HepG2 (cell line): ENCODE measurements around the gene TOB1. TPM values are rescaled to one million over a fixed set of nuclear protein-coding genes. Genes with fewer than 3 reads are reported as not detected.

Experiments used
- ATAC-seq: fragments of 200-7000 bp; cut with Tn5 transposase; 3 replicates; pipeline ENCODE4 v1.9.1; 2020; ENCODE audit warnings: mild to moderate bottlenecking, moderate library complexity
- BruUV-seq: library from RNA; stranded (reverse); fragments of 400-500 nt; replicated peaks from 2 replicates; lab custom pipeline; 2021; lab: Mats Ljungman, UMichigan
- CTCF ChIA-PET: fragments of 300-600 bp; formaldehyde crosslinking; extraction: SDS; loops from one replicate; lab custom pipeline; 2021; ENCODE audit warnings: low total read pairs, inconsistent platforms, low intra/inter-chr PET ratio; lab: Yijun Ruan, JAX
- POLR2A ChIA-PET: fragments of 350-600 bp; sonication (Branson Sonifier 250); formaldehyde crosslinking; loops from one replicate; lab custom pipeline; 2020; ENCODE audit warnings: antibody characterized with exemption, inconsistent platforms; lab: Yijun Ruan, JAX
- DNase-seq: peaks from one replicate; pipeline ENCODE4 v3.0.0-alpha.2; 2015; ENCODE audit warnings: low spot score
- FAIRE-seq: peaks from 3 replicates; lab custom pipeline; 2011; peaks lifted over from hg19 to GRCh38; lab: Jason Lieb, UNC
- H2AFZ ChIP-seq: one replicate; pipeline ENCODE4 v1.6.1; 2011; ENCODE audit warnings: low read length, inconsistent platforms
- H3K27ac ChIP-seq: fragments of 300-600 bp; 3 replicates; pipeline ENCODE4 v1.8.0; 2011; ENCODE audit warnings: mixed run types, mild to moderate bottlenecking, mixed read lengths, low read length, inconsistent platforms; ENCODE audit not compliant: insufficient read depth; ENCODE audit errors: extremely low read length
- H3K27me3 ChIP-seq, 2 experiments: fragments of 200-600 bp in 1 of 2; 2 replicates in 1 of 2; 3 replicates in 1 of 2; pipeline versions ENCODE4 v1.6.0 to v1.8.0; 2011; ENCODE audit warnings: low read length in 2 of 2, mild to moderate bottlenecking in 2 of 2, moderate library complexity in 2 of 2, inconsistent platforms in 1 of 2; ENCODE audit not compliant: insufficient read depth in 2 of 2, control insufficient read depth in 1 of 2
- H3K36me3 ChIP-seq, 2 experiments: fragments of 200-600 bp in 1 of 2; replicated peaks in 1 of 2; 2 replicates in 1 of 2; 3 replicates in 1 of 2; pipeline versions ENCODE4 v1.5.1 to v1.8.0; 2011; ENCODE audit warnings: low read length in 2 of 2, inconsistent platforms in 1 of 2; ENCODE audit not compliant: insufficient read depth in 2 of 2, control insufficient read depth in 1 of 2
- H3K4me1 ChIP-seq: 2 replicates; pipeline ENCODE4 v1.5.1; 2012; ENCODE audit warnings: low read length, inconsistent platforms; ENCODE audit not compliant: insufficient read depth
- H3K4me2 ChIP-seq: 2 replicates; pipeline ENCODE4 v1.6.0; 2011; ENCODE audit warnings: low read depth, low read length, inconsistent platforms
- H3K4me3 ChIP-seq, 3 experiments: fragments of 200-600 bp in 1 of 3; sonication (generic), shearing (Covaris generic) in 1 of 3; replicated peaks in 1 of 3; 2 replicates each; pipeline ENCODE4 v1.5.1; 2011 to 2016; ENCODE audit warnings: low read length in 3 of 3, inconsistent platforms in 2 of 3, low read depth in 2 of 3, mild to moderate bottlenecking in 2 of 3, control low read depth in 1 of 3, mixed read lengths in 1 of 3; ENCODE audit not compliant: insufficient read depth in 1 of 3
- H3K79me2 ChIP-seq: one replicate; pipeline ENCODE4 v1.6.1; 2011; ENCODE audit warnings: low read length, inconsistent platforms; ENCODE audit not compliant: insufficient read depth
- H3K9ac ChIP-seq: 2 replicates; pipeline ENCODE4 v1.6.0; 2011; ENCODE audit warnings: mild to moderate bottlenecking, low read depth, low read length, inconsistent platforms; ENCODE audit not compliant: insufficient read depth
- H3K9me3 ChIP-seq: 2 replicates; pipeline ENCODE4 v1.5.1; 2012; ENCODE audit warnings: mild to moderate bottlenecking, low read length
- H4K20me1 ChIP-seq: 2 replicates; pipeline ENCODE4 v1.6.0; 2011; ENCODE audit warnings: inconsistent platforms, mild to moderate bottlenecking, low read length, moderate library complexity; ENCODE audit not compliant: insufficient read depth
- DDIT3 ChIP-seq: sonication (generic); formaldehyde crosslinking; IDR thresholded peaks from 2 replicates; pipeline ENCODE4 v1.4.0; 2020; ENCODE audit warnings: mild to moderate bottlenecking, missing genetic modification reagents
- FOXK2 ChIP-seq: fragments of 450-650 bp; IDR thresholded peaks from 2 replicates; pipeline ENCODE4 v1.6.1; 2016
- HES4 ChIP-seq: sonication (generic); formaldehyde crosslinking; IDR thresholded peaks from 2 replicates; pipeline ENCODE4 v1.9.0; 2021; ENCODE audit warnings: mild to moderate bottlenecking, missing genetic modification reagents, borderline replicate concordance
- KDM5B ChIP-seq: sonication (generic); formaldehyde crosslinking; IDR thresholded peaks from 2 replicates; pipeline ENCODE4 v1.4.0; 2020; ENCODE audit warnings: missing genetic modification reagents, mild to moderate bottlenecking, borderline replicate concordance
- KLF12 ChIP-seq: sonication (generic); formaldehyde crosslinking; IDR thresholded peaks from 2 replicates; pipeline ENCODE4 v1.4.0; 2020; ENCODE audit warnings: missing genetic modification reagents, borderline replicate concordance
- MEIS1 ChIP-seq: sonication (generic); formaldehyde crosslinking; IDR thresholded peaks from 2 replicates; pipeline ENCODE4 v1.9.0; 2021; ENCODE audit warnings: mild to moderate bottlenecking, missing genetic modification reagents, moderate library complexity, borderline replicate concordance
- PBX3 ChIP-seq: sonication (generic); formaldehyde crosslinking; IDR thresholded peaks from 2 replicates; pipeline ENCODE4 v1.8.1; 2023; ENCODE audit warnings: missing genetic modification reagents, inconsistent platforms, borderline replicate concordance
- RBM39 ChIP-seq: fragments of 200-400 bp; formaldehyde crosslinking; IDR thresholded peaks from one replicate; pipeline ENCODE4 v1.6.1; 2018; ENCODE audit warnings: antibody characterized with exemption, mild to moderate bottlenecking, low read depth, low read length; ENCODE audit not compliant: poor library complexity, severe bottlenecking
- ZNF207 ChIP-seq: fragments of 450-650 bp; IDR thresholded peaks from 2 replicates; pipeline ENCODE4 v1.6.1; 2016; ENCODE audit warnings: antibody characterized with exemption, borderline replicate concordance
- ZNF543 ChIP-seq: sonication (generic); formaldehyde crosslinking; IDR thresholded peaks from 2 replicates; pipeline ENCODE4 v1.4.0; 2020; ENCODE audit warnings: mild to moderate bottlenecking, missing genetic modification reagents
- ZNF770 ChIP-seq: sonication (generic); formaldehyde crosslinking; IDR thresholded peaks from 2 replicates; pipeline ENCODE4 v1.5.0; 2020; ENCODE audit warnings: mild to moderate bottlenecking, missing genetic modification reagents
- ZNF850 ChIP-seq: sonication (generic); formaldehyde crosslinking; conservative IDR thresholded peaks from 2 replicates; pipeline ENCODE4 v1.9.0; 2021; ENCODE audit warnings: mild to moderate bottlenecking, missing genetic modification reagents
- WGBS: methylation state at CpG from one replicate; pipeline ENCODE4 v1.1.6; 2017; ENCODE audit warnings: low lambda C conversion rate; 5-methylcytosine and 5-hydroxymethylcytosine counted together
- in situ Hi-C: cut with HindIII; loops from 2 replicates; pipeline ENCODE4 v1.10.0; 2017; ENCODE audit warnings: low pct_unique_long_range_greater_than_20kb; ENCODE audit not compliant: extremely low pct_ligation_motif_present
- intact Hi-C: fragments of 100-400 bp; cut with micrococcal nuclease; formaldehyde crosslinking; loops from one replicate; pipeline ENCODE4 v1.10.0; 2022; ENCODE audit not compliant: unreplicated experiment
- polyA plus RNA-seq, 8 experiments: library from polyadenylated mRNA; depleted of rRNA in 3 of 8; stranded (reverse) in 7 of 8; unstranded in 1 of 8; fragments of >200 nt; fragmentation: Illumina TruSeq in 4 of 8; extraction: Trizol in 4 of 8; gene quantifications; 2 replicates each; pipeline versions ENCODE4 v1.2.1 to v1.2.3, GENCODE V29; 2011 to 2016; ENCODE audit warnings: low read depth in 4 of 8, missing spikeins in 1 of 8, mixed read lengths in 1 of 8; ENCODE audit not compliant: insufficient read depth in 1 of 8
- total RNA-seq, 5 experiments: library from RNA; depleted of rRNA; stranded (reverse); fragments of >200 nt; fragmentation: Illumina TruSeq; extraction: Trizol; gene quantifications; 2 replicates each; pipeline ENCODE4 v1.2.3, GENCODE V29; 2016; ENCODE audit warnings: low read depth in 1 of 5

TOB1 gene
- total and polyA plus RNA-seq, 2 of the 13 experiments (the other 11 are each of a cell fraction or from before 2014, with no cell fraction given): 21.9 to 57.7 TPM

- CTCF ChIA-PET: no interaction called here
- Histone ChIP-seq H3K27me3 (no peaks in the 10 kb centered on the region), H3K4me1 (peaks cover 82% of the 10 kb centered on the region), H3K9ac (peak overlapping the region; percentile 85), H3K36me3 (no peaks in the 10 kb centered on the region), H3K27ac (peak overlapping the region; percentile 84), H3K79me2 (peaks cover 10% of the 10 kb centered on the region), H4K20me1 (no peaks in the 10 kb centered on the region), H3K9me3 (no peaks in the 10 kb centered on the region), H3K4me2 (peak overlapping the region; percentile 96), H2AFZ (no peak overlapping the region), H3K4me3 (peak overlapping the region; percentile 36 to 72 (median 52))
- DNase-seq (no peak), ATAC-seq (no peak), FAIRE-seq (no peak)
- in situ Hi-C loops: no loop called here
- 79% methylated on average over 4 of the region's 4 CpGs for WGBS
- BruUV-seq: no TSS peak
- intact Hi-C loops: no loop called here
- POLR2A ChIA-PET: interaction anchor here (2.2 to 12.8 kb wide), 9 partner anchors 7 to 53 kb away, joined by 10 to 343 read pairs (median 32); partner anchors contain the start of gene TOB1
- TF ChIP-seq PBX3: no peak
- no peak for TF ChIP-seq ZNF543 (CRISPR knock-in tag)
- TF ChIP-seq DDIT3 (CRISPR knock-in tag): no peak
- TF ChIP-seq ZNF770 (CRISPR knock-in tag): no peak
- no peak for TF ChIP-seq MEIS1 (CRISPR knock-in tag)
- TF ChIP-seq ZNF850 (CRISPR knock-in tag): no peak
- no peak for TF ChIP-seq FOXK2
- TF ChIP-seq ZNF207: no peak
- TF ChIP-seq KLF12 (CRISPR knock-in tag): 0 out of 2 replicates have a peak, but pooled peaks have one; percentile 57
- TF ChIP-seq RBM39: no peak
- no peak for TF ChIP-seq HES4
- TF ChIP-seq KDM5B (CRISPR knock-in tag): no peak
Measured at GRCh38 chr17:50891577-50891989, 25.4 kb upstream of the TOB1 start.
